Skeletal muscle cell (primary cell): ENCODE results near the gene USP51.
A peak's percentile ranks its signal among the peaks of the same experiment; 100 is the strongest.
"Not testable (repeated sequence)": the region's sequence is repeated elsewhere in the genome, so short reads cannot be mapped to it uniquely, and the experiment has no call there.

Source experiments
- DNase-seq: peaks from one replicate; pipeline ENCODE4 v3.0.0-alpha.2; 2010; ENCODE audit warnings: low read depth
- H3K4me3 ChIP-seq: 2 replicates; pipeline ENCODE4 v1.5.1; 2011; ENCODE audit warnings: low read depth, mild to moderate bottlenecking, control low read depth, low read length, moderate library complexity

Gene USP51

DNA sequence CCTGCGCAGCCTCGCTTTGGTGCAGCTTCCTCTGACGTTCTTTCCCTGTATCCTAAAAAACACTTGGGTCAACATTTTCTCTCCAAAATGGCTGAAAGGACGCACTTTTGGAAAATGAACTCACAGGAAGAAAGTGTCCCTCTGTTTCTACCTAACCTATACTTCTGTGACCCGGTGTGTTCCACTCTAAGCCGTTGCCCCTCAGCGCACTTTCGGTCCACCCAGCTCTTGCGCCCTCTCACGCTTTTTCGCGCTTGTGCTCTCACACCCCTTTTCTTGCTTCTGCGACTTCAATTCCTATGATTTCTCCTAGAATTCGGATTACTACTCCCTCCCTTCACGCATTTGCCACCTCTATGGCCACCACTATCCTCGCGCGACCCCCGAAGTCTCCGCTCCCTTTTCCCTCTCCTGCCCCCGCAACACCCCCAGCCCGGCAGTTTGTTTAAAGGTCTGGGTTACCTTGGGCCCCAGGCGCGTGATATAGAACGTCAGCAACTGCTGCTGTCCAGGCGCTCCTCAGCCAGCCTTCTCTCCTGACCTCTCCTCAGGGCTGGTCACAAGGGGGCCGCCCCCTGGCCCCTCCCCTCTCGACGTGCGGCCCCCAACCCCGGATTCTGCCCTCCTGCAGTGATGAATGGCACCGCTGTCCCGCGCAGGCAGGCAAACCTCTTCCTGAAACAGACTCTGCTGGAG is at the start of gene USP51:
TSS of gene USP51 (minus strand) at position 535 of the 696 bp plus-strand sequence. CDS start 909 bp downstream, outside the sequence.
- H3K4me3 ChIP-seq = peak within 1 kb of the TSS; percentile 64
- DNase-seq = no peak

DNA sequence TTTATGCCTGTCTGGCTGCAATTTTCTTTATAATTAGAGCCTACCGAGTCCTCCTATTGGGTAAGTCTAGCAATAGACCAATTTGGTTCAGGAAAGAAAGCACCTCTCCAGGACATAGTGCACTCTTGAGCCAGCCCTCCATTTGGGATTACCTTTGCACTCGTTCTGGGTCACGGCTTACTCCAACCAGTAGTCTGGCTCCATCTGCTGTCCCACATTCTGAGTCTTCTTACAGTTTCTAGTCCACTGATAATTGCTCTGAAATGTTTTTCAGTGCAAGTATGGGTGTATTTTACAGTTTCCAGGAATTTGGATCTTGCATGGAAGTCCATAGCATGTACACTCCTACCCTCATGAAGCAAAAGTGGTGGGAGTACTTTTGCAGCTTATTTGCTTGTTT is 34.8 kb upstream of the USP51 start:
- no peak for DNase-seq
- H3K4me3 ChIP-seq = no peak overlapping the region

DNA sequence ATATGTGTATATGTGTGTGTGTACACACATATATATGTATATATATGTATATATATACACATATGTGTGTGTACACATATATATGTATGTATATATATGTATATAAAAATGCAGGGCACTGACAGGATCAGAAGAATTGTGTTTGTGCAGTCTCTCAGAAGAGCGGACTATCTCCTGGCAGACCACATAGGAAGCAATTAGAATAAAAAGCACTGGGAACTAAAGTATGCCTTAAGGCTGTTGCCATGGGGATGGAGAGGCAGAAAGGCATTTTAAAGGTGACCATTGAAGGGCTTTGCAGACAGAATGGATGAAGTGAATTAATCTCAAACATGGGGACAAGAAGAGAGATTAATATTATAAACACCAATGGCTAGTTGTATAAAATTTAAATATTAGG is 33.7 kb upstream of the USP51 start:
- no peak for DNase-seq

DNA sequence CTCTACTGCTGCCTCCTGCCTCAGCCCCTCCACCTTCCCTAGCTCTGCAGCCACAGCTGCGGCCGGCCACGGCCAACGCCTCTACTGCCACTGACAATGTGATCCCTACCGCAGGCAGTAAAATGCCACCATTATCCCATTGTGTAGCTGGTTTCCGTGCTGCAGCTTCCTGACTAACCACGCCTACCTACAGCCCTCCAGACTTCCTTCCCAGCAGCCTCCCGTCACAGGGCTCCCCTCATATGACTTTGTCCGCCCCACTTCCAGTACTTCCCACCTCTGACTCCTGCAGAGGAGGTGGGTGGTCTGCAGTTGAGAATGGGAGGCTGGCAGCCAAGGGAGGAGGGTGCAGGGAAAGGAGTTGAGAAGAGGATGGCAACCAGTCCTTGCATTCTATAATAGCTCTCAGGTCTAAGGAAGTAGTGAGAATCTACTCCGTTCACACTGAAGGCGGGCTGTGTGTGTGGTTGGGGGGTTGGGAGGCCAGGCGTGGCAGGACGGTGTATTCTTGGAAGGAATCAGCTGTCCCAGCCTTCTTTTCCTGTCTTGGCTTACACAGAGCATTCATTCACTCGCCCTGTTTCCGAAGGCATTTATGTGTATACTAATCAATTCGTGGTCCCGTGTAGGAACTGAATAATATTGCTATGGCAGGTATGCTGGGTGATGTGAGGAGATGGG is 33.1 kb upstream of the USP51 start:
- no peak overlapping the region for H3K4me3 ChIP-seq
- no peak for DNase-seq

More for the DNA sequence above, 33.7 kb upstream of the USP51 start:
- H3K4me3 ChIP-seq = no peak overlapping the region

DNA sequence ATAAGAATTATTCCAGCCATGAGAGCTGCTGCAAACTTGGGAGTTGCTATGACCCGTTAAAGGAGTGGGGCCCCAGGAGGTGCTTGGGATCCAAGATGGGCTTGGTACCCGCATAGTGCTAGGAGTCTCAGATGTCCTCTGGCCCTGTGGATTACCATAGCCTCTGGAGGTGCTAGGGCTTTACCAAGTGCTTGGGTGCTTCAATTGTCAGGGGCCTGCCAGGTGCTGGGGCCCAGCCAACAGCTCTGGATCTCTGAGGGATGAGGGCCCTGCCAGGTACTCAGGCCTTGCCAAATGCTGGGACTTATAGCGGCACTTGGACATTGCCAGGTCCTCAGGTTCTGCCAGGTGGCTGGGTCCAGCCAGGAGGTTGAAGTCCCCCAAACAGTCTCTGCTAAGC is 32.0 kb upstream of the USP51 start:
- no peak for DNase-seq
- no peak overlapping the region for H3K4me3 ChIP-seq

DNA sequence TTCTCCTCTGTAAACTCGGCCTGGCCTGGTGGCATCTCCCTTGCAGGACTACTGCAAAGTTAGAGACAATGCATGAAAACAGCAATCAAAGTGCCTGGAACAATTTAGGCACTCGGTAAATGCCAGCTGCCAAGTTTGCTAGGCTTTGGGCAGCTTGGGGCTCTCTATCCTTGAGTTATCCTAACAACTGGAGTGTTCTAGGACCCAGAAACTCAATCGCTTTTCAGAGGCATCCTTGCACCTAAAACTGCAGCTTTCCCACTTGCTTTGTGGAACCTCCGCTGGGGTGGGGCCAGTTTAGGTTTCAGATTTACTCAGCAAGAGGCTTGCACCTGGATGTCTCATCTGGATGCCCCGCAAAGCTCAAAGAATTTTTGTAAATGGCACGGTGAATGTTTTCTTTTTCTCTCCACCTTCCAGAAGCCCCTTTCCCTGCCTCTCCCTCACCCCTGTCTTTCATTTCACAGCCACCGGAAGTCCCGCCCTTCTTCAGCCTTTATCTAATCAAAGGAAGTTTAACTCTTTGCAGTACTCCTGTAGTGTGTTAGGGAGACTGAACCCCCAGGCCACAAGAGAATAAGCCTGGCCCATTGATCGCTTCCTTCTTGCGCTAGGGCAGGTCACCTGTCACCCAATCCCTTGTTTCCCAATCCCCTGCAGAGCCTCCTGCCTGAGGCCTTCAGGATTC is 27.3 kb upstream of the USP51 start:
- not testable (repeated sequence) for H3K4me3 ChIP-seq, DNase-seq

DNA sequence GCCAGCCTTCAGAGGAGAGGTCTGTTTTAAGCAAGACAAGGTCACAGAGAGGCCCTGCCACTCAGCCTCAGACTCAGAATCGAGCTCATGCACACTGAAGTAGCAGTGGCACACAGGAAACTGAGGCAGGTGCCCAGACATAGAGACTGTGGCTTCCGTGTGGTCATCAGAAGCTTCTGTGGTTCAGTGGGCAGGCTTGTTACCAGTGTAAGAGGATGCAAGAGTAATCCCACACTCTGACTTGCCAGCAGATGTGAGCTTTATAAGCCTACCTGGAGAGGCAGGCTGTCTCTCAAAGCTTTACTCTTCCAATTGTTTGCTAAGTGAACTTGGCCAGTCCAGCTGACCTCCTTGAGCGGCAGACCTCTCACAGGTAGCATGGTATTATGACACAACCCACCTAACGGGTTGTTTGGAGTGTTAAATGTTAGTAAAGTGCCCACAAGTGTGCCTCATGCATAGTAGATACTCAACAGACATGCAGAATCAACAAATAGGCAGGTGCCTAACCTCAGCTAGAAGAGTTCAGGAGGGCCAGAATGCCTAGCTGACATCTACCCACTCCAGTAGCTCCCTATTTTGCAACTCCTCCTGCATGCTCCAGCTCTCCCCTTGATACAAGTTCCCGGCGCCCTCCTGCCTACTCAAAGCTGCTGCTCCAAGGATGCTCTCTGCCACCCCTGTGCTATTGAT is 23.5 kb upstream of the USP51 start:
- DNase-seq, H3K4me3 ChIP-seq: not testable (repeated sequence)

DNA sequence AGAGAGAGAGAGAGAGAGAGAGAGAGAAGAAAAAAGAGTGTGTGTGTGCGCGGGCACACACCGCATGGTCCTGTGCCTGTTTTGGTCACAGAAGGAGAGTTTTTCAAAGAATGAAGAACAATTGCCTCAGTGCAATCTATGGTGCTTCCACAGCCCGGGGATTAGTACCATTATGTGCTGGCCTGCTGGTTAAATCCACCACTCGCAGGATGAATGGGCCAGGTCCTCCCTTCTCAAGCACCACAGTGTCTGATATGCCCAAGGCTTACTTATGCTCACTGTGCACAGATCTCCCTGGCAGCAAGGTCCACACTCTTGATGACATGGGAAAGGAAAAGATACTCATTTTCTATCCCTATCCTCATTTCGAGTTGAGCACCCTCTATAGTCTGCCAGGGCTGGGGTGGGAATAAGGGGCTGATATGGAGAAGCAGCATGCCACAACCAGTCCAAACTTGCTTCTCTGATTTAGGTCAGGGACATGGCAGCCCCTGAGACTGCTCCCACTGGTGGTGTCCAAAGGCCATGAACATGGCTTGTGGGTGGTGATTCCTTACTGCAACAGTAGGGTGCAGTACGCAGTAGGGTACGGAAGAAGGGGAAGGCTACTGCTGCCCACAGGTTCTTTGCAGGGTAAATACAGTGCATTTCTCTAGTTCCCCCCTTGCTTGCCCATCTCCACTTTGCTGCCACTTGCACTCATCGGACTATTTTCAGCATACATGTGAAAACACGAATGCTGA is 18.9 kb upstream of the USP51 start:
- DNase-seq, H3K4me3 ChIP-seq: not testable (repeated sequence)

DNA sequence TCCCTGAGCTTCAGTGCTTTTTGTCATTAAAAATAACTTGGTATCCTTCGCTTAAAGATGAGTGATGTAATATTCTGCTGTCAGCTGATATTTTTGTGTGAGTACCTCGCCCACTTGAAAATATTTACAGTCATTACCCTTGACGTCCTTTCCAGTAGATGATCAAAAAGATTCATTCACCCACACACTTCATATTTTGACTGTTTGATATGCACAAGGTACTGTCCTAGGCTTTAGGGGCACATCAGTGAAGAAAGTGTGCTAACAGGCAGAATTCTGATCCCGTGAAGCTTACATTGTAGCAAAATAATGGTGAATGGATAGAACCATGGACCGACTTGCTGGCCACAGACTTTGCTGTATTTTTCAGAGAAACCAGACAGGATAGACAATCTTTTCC is 18.1 kb upstream of the USP51 start:
- H3K4me3 ChIP-seq, DNase-seq: not testable (repeated sequence)

DNA sequence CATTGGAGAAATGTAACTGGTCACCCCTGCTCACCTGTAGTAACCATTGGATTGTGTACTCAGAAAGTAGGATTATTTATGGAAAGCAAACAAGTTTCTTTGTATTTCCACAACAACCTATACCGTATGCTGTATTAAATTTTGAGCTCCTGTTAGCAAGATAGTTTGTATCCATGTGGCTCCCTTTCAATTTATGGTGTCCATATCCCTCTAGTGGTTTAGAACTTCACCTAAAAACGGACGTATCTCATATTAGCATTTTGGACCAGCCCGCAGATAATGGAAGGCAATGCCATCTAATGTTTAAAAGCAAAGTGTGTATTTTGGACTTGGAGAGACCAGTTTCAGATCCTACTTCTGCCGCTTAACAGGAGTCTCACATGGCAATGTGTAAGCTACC is 17.4 kb upstream of the USP51 start:
- DNase-seq, H3K4me3 ChIP-seq: not testable (repeated sequence)

DNA sequence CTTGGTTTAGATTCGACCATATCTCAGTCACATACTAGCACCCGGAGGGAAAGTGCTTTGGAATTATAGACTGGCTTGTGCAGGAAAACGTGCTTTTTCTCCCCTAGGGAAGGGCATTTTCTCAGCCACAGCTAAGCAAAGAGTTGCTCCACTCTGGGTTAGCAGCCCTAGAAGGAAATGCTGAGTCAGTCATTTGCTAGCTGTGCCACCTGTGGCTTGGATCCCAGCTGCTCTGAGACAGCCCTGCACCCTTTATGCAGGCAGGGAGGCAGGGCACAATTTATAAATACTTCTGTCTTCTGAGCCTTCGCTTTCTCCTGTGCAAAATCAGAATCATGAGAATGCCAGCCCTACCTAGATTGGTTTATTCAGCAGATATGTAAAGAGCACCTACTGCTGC is 1.3 kb upstream of the USP51 start:
- no peak for DNase-seq
- H3K4me3 ChIP-seq = no peak overlapping the region

DNA sequence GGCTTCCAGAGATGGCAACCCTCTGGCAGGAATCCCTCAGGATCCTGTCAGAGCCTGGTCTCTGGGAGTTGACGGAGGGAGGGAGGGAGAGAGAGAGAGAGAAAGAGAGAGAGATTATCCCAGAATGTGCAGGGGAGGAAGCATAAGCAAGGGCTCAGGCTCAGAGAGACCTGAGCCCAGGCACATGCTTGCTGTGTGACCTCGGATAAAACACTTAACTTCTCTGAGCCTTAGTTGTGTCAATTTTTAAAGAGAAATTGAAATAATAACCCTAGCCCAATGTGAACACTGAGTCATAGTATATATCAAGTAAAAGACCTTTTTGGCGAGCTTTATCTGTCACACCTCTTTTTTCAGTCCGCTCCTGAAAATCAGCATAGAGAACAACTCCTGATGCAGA is 473 bp upstream of the USP51 start:
- peak overlapping the region; percentile 64 for H3K4me3 ChIP-seq
- DNase-seq = no peak

DNA sequence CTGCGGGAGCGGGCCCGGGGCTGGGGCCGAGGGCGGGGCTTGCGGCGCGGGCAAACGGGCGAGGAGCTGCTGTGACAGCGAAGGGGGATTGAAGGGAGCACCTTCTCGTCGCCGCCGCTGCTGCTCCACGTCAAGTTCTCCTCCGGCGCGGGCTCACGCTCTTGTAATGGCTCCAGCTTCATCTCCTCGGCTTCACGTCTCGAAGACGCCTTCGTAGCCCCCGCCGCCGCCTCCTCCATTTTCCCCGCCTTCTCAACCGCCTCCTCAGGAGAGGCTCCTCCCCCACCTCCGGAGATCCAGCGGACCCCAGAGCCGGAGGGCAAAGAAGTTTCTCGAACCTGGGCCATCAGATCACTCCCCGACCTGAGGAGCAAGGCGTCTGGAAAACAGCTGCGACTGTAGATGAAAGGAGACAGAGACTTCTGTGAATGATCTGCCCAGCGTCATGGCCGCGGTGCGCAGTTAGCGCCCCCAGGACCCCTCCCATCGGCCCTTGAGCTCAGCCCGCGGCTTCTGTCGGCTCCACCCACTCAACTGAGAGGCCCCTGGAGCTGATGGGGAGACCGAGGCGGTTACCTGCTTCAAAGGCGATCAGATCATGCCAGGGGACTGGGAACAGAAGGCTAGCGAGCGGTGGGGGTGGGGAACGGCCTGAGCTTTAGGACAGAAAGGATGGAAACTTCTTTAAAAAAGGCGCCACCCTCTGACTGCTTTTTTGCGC is 895 bp downstream of the USP51 start:
- peak overlapping the region; percentile 64 for H3K4me3 ChIP-seq
- no peak for DNase-seq

DNA sequence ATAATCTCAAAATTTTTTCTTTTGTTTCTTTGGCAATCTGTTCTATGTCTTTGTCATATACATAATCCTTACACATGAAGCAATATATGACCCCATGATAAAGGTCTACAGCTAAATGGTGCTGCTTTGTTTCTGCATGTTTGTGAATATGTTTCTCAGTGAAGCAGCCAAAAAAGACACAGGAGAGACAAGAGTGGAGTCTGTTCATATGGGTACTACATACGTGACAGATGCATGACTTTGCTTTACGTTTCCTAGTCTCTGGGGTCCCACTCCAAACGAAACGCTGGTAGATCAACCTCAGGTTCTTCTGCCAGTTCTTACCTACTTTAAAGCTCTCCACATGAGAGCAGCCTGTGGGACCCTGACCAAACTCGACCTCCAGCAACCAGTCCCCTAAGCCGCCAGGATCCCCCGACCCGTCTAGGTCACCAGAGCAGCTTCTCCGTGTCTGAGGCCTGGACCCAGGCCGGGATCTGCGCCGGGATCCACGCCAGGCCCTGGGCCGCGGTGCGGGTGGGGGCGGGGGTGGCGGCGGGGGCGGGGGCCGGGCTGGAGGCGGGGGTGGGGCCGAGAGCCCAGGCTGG is 1.5 kb downstream of the USP51 start:
- peak overlapping the region; percentile 64 for H3K4me3 ChIP-seq
- DNase-seq = no peak

DNA sequence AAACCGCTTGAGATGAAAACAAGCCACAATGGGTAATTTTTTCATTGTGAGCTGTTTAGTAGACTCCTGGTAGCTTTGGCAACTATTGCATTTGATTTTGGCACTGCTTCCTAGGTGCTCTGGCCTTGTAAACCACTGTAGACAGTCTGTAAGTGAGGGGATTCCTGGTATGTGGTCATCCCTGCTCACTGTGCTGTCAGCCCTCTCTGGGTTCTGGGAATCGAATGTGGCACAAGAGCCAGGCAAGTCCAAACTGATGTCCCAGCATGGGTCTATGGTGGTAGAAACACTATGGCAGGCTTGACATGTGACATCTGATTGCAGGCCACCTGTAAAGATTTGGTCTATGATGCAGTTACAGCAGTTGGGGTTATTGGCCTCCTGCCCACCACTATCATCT is 2.5 kb downstream of the USP51 start:
- H3K4me3 ChIP-seq = no peak overlapping the region
- no peak for DNase-seq

DNA sequence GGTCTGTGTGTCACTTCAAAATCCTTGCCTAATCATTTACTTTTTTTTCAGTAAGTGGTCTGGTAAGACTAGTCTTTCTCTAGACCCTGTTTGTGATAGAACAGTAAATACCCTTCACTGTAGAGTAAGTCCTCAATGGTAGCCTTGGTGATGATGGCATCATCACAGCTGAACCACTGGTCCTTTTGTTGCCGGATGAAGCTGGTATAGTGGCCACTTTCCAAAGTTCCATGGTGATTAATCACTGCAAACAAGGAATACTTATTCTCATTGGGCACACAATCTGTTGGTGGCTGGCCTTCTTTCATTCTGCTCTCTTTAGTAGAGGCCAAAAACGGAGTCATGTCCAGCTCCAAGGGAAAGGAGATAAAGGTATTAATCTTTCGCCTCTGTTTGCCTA is 2.9 kb downstream of the USP51 start:
- no peak overlapping the region for H3K4me3 ChIP-seq
- DNase-seq = no peak

DNA sequence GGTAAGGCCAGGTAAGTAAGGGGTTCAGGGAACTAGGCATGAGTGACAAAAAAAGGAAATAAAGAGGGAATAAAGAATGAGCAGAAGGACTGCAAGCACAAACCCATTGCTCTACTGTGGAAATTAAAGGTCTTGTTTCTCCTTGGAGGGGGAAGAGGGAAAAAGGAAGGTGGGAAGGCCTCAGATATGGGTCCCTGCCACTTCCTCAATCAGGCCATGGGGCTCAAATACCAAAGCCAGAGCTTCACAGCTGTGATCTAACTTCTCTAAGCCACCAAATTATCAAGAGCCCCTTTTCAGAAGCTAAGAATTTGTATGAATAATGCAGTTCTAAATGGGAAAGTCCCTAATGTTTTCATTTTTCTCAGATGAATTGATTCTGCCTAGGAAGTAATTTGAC is 4.7 kb downstream of the USP51 start:
- DNase-seq = no peak
- no peak overlapping the region for H3K4me3 ChIP-seq

DNA sequence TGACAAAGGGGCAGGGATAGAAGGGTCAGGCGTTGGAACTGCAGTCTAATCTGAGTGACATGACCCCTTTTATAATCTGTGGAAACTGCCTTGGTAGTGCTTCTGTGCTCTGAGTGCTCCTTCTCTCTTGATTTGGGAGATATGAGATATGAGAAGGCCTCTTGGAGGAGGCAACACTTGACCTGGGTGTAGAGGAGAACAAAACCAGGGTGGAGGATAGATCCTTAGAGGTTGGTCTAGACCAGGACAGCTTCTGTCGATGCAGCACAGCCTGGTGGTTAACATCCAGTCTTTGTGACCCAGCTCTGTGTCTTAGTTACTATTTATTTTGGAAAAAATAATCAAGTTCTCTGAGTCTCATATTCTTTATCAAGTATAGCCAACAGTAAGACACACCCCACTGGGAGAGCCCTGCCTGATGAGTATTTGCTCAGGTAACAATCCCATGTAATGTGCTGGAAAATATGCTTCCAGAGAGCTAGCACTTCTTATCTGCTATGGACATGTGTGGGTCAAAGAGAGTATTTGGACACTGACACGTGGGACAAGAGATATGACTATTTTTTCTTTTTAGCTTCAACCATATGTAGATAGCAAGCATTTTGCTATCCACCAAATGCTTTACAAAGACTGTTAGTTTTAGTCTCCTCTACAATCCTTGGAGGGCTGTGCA is 9.1 kb downstream of the USP51 start:
- no peak for DNase-seq
- H3K4me3 ChIP-seq = no peak overlapping the region
